ENCODE data around the gene TOMM40.
"Not testable (repeated sequence)": the region's sequence is repeated elsewhere in the genome, so short reads cannot be mapped to it uniquely, and the experiment has no call there.

TOMM40 gene

GRCh38 chr19:44900328-44901244 is 9.5 kb downstream of the TOMM40 start:
- DNase-seq = no peak

GRCh38 chr19:44903216-44903601 is 12.2 kb downstream of the TOMM40 start:
- no peak for DNase-seq

GRCh38 chr19:44903602-44904425 is 12.8 kb downstream of the TOMM40 start:
- DNase-seq = peak; percentile 77

GRCh38 chr19:44904426-44904994 is 13.5 kb downstream of the TOMM40 start:
- no peak for DNase-seq

GRCh38 chr19:44905437-44906160 is 14.5 kb downstream of the TOMM40 start, which contains the start of gene APOE:
Gene APOE (plus strand): TSS chr19:44905796. CDS start chr19:44906625, 829 bp downstream.
- DNase-seq = no peak

- DNase-seq = no peak
These were observed 16.6 kb downstream of the TOMM40 start for GRCh38 chr19:44907613-44908012.

- DNase-seq = no peak
These were observed 17.2 kb downstream of the TOMM40 start for GRCh38 chr19:44908074-44908835.

- DNase-seq = no peak
These were observed 17.8 kb downstream of the TOMM40 start for GRCh38 chr19:44908836-44909261.

- DNase-seq = no peak
These were observed 18.7 kb downstream of the TOMM40 start for GRCh38 chr19:44909775-44910174.

- not testable (repeated sequence) for DNase-seq
These were observed 20.8 kb downstream of the TOMM40 start for GRCh38 chr19:44911896-44912295.

- DNase-seq = no peak
These were observed 21.8 kb downstream of the TOMM40 start for GRCh38 chr19:44912854-44913253.

GRCh38 chr19:44913512-44914432 is 22.7 kb downstream of the TOMM40 start:
- not testable (repeated sequence) for DNase-seq

GRCh38 chr19:44914433-44915206 is 23.6 kb downstream of the TOMM40 start, which contains the start of gene APOC1:
Gene APOC1 (plus strand): TSS chr19:44914608. CDS start chr19:44914892, 284 bp downstream.
- peak; percentile 89 for DNase-seq

- no peak for DNase-seq
These were observed 33.2 kb downstream of the TOMM40 start for GRCh38 chr19:44924243-44924725.

- DNase-seq = no peak
These were observed 34.2 kb downstream of the TOMM40 start for GRCh38 chr19:44925114-44925891.

- DNase-seq = not testable (repeated sequence)
These were observed 35.4 kb downstream of the TOMM40 start for GRCh38 chr19:44926245-44927077.

- no peak for DNase-seq
These were observed 36.7 kb downstream of the TOMM40 start for GRCh38 chr19:44927746-44928145.

GRCh38 chr19:44930088-44930487 is 39.0 kb downstream of the TOMM40 start:
- DNase-seq = no peak
